HG03432 (cell line): ENCODE data around the gene TTC39B.
"Not testable (repeated sequence)": the region's sequence is repeated elsewhere in the genome, so short reads cannot be mapped to it uniquely, and the experiment has no call there.

Experiments used
- ATAC-seq: cut with Tn5 transposase; IDR thresholded peaks from one replicate; pipeline ENCODE4 v1.9.1; 2021; ENCODE audit warnings: mild to moderate bottlenecking, moderate library complexity; ENCODE audit not compliant: unreplicated experiment

TTC39B gene

DNA sequence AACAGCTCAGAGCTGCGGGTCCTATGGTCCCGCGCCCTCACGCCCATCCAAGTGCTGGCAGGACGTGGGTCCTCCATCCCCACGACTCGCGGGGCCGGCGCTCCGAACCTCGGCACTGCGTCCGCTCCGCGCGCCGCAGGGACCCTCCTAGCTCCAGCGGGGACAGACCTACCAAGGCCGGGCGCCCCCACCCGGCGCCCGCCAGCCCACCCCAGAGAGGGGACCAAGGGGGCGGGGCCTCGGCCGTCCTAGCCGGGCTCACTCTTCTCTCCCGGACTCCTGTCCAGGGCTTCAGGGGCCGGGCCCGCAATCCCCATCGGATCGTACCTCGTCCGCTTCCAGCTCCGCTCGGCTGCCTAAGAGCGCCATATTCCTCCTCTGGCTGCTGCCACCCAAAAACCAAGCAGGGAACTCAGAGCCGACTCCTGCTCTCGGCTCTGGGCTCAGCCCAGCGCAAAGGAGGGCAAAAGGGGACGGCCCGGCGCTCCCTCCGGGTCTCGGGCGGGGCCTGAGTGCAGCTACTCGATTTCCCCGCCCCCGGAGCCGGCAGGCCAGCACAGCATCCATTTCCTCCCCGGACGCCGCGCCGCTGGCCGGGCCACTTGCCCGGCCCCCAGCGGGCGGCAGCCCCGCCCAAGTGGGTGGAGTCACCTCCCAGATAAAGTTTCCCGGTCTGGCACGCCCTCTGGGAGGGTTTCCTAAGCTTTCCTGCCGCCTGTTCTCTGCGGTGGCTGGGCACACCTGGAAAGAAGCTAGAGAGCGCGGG lies at the start of gene TTC39B:
Gene TTC39B (minus strand): TSS at position 460 of the 766 bp plus-strand sequence. CDS start 91 bp downstream, at position 369.
- ATAC-seq: peak; percentile 98

DNA sequence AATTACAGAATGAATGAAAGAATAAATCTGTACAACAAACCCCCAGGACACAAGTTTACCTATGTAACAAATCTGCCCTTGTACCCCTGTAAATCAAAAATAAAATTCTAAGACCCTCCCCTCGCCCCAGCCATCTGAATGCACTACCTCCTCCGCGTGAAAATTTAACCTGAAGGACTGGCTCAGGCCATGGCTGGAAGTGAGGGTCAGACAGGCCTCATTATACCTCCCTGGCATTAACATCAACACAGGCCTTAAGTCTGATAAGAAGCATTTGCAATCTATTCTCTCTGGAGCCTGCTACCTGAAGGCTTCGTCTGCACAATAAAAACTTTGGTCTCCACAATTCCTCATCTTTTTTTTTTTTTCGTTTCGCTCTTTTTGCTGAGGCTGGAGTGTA lies 48.7 kb upstream of the TTC39B start:
- no peak for ATAC-seq

GRCh38 chr9:15354713-15355112 lies 47.7 kb upstream of the TTC39B start:
- no peak for ATAC-seq

DNA sequence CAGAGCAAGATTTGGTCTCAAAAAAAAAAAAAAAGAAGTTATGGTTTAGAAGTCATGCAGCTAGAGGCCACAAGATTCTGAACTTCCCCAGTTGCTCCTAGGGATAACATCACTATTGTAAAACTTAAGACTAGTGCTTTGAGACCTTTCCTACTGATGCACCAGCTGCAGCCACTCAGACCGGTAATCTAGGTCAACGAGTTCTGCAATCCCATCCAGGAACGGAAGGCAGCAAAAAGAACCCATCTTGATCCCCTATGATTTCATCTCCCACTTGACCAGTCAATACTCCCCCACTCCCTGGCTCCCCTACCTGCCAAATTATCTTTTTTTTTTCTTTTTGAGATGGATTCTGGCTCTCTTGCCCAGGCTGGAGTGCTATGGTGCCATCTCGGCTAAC lies 46.9 kb upstream of the TTC39B start:
- no peak for ATAC-seq

- no peak for ATAC-seq
These were observed 45.3 kb upstream of the TTC39B start for GRCh38 chr9:15352306-15352705.

- ATAC-seq: no peak
These were observed 43.1 kb upstream of the TTC39B start for GRCh38 chr9:15349892-15350761.

- ATAC-seq: no peak
These were observed 39.8 kb upstream of the TTC39B start for GRCh38 chr9:15346837-15347236.

DNA sequence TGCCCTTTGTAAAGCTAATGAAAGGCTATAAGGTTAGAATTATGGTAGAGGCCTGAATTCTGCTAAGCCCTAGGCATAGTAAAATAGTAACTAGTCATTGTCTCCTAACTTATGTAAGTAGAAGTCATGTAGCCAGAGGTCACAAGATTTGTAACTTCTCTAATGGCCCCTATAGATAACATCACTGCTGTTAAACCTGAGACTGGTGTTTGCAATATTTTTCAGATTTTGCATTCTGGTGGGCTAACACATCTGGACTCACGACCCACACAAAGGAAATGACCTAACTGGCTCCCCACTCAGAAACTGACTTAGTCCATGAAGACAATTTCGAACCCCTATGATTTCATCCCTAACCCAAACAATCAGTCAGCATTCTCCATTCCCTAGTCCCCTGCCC lies 37.2 kb upstream of the TTC39B start:
- ATAC-seq: no peak

- ATAC-seq: no peak
These were observed 26.4 kb upstream of the TTC39B start for GRCh38 chr9:15333376-15333881.

DNA sequence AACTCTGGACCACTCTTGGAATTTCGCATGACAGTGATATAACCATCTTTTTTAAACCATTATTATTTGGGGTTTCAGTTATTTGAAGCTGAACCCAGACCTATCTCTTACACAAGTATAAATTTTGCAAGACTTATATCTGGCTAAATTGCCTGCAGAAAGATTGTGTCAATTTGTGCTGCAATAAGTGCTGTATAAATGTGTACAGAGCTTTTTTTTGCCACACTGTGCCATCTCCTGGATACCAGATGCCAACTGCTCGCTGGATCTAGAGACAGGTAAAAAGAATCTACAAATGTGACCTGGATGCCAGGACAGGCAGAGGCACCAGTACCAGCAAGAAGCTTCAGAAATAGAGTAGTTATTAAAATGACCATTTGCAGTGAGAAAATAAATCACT lies 25.9 kb upstream of the TTC39B start:
- ATAC-seq: no peak

- ATAC-seq: no peak
These were observed 22.6 kb upstream of the TTC39B start for GRCh38 chr9:15329539-15330109.

GRCh38 chr9:15328946-15329345 lies 21.9 kb upstream of the TTC39B start:
- ATAC-seq: no peak

- ATAC-seq: not testable (repeated sequence)
These were observed 15.7 kb upstream of the TTC39B start for GRCh38 chr9:15322695-15323094.

- not testable (repeated sequence) for ATAC-seq
These were observed 12.6 kb upstream of the TTC39B start for GRCh38 chr9:15319661-15320060.

DNA sequence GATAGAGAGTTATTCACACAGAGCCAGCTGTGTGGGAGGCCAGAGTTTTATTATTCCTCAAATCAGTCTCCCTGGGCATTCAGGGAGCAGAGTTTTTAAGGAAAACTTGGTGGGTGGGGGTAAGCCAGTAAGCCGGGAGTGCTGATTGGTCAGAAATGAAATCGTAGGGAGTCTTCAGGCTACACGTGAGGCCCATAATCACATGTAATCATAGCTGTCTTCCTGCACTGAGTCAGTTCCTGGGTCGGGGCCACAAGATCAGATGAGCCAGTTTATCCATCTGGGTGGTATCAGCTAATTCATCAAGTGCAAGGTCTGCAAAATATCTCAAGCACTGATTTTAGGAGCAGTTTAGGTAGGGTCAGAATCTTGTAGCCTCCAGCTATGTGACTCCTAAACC lies 10.8 kb upstream of the TTC39B start:
- no peak for ATAC-seq

GRCh38 chr9:15311607-15312006 lies 4.6 kb upstream of the TTC39B start:
- no peak for ATAC-seq

DNA sequence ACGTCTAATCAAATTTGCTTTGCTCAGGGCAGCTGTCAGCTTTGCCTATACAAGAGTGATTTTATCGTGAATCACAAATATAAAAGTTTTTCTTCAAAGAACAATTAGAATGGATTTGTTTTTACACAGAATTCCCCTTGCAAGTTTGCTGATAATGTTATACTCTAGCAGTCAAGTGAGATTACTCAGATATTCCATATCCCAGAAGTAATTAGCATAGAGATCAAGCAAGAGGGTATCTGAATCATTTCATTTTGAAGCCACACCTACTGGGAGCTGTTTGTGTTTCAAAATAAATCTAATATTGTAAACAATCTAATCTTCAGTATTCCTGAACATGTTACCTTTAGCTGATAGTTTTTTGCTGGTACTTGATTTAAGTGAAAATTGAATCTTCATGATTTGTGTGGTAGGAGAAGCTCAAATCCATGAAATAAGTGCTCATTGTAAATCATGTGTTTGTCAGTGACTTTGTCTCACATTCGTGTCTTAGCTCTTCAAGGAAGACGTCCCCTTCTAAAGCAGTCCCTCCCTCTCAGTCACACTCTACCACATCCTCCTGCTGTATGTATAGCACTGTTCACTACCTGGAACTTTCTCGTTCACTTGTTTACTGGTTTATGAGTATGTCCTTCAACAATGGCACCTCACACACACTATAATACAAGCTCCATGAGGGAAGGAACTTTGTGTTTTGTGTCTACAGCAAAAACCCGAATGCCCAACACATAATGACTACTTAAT lies 3.3 kb upstream of the TTC39B start:
- ATAC-seq: no peak

DNA sequence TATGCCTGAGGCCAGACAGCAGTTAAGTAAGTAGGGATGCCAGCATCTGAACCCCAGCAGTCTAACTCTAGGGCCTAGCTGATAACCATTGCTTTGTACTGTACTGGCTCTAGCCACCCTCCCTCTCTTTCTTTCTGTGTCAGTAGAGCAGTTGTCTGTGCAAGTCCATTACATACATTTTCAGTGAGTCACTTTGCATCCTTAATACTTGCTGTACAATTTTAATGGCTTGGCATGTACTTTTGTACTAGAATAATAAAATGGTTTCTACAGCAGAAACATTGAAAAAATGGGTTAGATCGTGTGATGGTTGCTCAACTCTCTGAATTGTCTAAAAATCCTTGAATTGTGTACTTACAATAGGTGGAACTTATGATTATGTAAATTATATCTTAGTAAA lies 1.5 kb upstream of the TTC39B start:
- ATAC-seq: no peak

DNA sequence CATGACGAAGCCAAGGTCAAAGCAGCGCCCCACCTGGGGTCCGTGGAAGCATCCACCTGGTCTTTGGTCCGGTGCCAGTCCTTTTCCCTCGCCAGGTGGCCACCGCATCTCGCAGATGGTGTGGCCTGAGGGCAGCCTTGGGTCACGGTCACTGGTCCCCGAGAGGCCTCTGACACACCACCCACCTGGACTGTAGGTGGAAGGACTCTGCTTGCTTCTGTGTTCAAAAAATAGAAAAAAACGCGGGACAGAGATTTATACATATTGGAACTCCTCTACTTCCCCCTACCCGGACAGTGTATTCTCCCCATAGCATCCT lies 466 bp upstream of the TTC39B start:
- peak; percentile 33 for ATAC-seq

DNA sequence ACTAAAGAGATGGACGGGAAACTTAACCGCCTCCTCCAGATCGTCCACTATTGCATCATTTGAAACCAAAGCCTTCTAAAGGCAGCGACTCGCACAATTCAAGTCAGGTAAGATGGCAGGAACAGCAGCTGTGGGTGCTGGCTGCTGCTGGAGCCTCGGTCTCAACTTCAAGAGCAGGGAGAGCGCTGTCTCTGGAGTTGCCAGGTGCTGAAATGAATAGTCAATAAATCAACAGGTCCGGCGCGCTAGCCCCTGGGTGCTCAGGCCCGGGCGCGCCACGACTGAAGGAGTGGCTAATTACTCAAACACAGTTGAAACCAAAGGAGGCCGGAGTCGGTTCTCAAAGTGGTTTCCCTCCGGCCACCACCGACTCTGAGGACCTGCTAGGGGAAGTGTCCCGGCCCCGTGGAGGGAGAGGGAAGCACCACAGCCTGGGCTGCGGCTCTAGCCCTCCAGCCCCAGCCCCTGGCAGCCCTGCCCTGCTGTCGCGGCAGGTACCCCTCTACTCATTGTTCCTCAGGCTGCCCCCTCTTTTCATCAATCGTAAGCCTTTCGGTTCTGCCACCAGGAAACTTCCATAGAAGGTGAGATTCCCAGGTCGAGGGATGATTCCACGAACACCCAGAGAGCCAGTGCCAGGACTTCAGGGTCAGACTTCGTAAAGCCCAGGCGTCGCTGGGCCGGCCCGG lies 804 bp downstream of the TTC39B start:
- no peak for ATAC-seq
